Measurements from ENCODE around the gene SF3B1. TPM values are rescaled to one million over a fixed set of nuclear protein-coding genes. Genes with fewer than 3 reads are reported as not detected.
A peak's percentile ranks its signal among the peaks of the same experiment; 100 is the strongest.
"Not testable (repeated sequence)": the region's sequence is repeated elsewhere in the genome, so short reads cannot be mapped to it uniquely, and the experiment has no call there.

Gene SF3B1
- total and polyA plus RNA-seq, 2 of the 13 experiments (the other 11 are each of a cell fraction or from before 2014, with no cell fraction given) = 387 to 750 TPM

DNA sequence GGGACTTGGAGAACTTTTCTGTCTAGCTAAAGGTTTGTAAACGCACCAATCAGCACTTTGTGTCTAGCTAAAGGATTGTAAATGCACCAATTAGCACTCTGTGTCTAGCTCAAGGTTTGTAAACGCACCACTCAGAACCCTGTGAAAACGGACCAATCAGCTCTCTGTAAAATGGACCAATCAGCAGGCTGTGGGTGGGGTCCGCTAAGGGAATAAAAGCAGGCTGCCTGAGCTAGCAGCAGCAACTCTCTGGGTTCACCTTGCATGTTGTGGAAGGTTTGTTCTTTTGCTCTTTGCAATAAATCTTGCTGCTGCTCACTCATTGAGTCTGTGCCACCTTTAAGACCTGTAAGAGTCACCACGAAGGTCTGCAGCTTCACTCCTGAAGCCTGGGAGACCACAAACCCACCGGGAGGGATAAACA is 16.1 kb upstream of the SF3B1 start (continued):
- TF ChIP-seq, protein P1, sequence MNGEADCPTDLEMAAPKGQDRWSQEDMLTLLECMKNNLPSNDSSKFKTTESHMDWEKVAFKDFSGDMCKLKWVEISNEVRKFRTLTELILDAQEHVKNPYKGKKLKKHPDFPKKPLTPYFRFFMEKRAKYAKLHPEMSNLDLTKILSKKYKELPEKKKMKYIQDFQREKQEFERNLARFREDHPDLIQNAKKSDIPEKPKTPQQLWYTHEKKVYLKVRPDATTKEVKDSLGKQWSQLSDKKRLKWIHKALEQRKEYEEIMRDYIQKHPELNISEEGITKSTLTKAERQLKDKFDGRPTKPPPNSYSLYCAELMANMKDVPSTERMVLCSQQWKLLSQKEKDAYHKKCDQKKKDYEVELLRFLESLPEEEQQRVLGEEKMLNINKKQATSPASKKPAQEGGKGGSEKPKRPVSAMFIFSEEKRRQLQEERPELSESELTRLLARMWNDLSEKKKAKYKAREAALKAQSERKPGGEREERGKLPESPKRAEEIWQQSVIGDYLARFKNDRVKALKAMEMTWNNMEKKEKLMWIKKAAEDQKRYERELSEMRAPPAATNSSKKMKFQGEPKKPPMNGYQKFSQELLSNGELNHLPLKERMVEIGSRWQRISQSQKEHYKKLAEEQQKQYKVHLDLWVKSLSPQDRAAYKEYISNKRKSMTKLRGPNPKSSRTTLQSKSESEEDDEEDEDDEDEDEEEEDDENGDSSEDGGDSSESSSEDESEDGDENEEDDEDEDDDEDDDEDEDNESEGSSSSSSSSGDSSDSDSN (CRISPR knock-in tag; IDR thresholded peaks at IDR 0.05) = peak; percentile 30; the same call in 1 of the 2 replicates
- TF ChIP-seq MAFK (conservative IDR thresholded peaks at IDR 0.05 in 1 of 2, IDR thresholded peaks at IDR 0.05 in 1 of 2; ENCODE audit: low read length in 2 of 2) (peak; percentile 74 to 77), IRF2 (CRISPR knock-in tag; IDR thresholded peaks at IDR 0.05) (peak; percentile 49; the same call in 1 of the 2 replicates), REPIN1 (CRISPR knock-in tag; IDR thresholded peaks at IDR 0.05; ENCODE audit: borderline replicate concordance, low read depth) (0 out of 2 replicates have a peak, but pooled peaks have one; percentile 28), SP1 (CRISPR knock-in tag; IDR thresholded peaks at IDR 0.05) (peak; percentile 81), NFYB (CRISPR knock-in tag; IDR thresholded peaks at IDR 0.05) (peak; percentile 96), MEF2D (CRISPR knock-in tag; IDR thresholded peaks at IDR 0.05) (0 out of 2 replicates have a peak, but pooled peaks have one; percentile 19), BORCS8-MEF2B (CRISPR knock-in tag; IDR thresholded peaks at IDR 0.05) (peak; percentile 68), ZNF230 (CRISPR knock-in tag; IDR thresholded peaks at IDR 0.05) (0 out of 2 replicates have a peak, but pooled peaks have one; percentile 36), POLR2G (IDR thresholded peaks at IDR 0.05; ENCODE audit: low read depth, low read length) (peak; percentile 82), SALL1 (CRISPR knock-in tag; IDR thresholded peaks at IDR 0.05) (peak; percentile 37; the same call in 1 of the 2 replicates), ZMAT3 (CRISPR knock-in tag; conservative IDR thresholded peaks at IDR 0.05) (0 out of 2 replicates have a peak, but pooled peaks have one; percentile 64), FOXA1 (CRISPR knock-in tag; IDR thresholded peaks at IDR 0.05) (0 out of 2 replicates have a peak, but pooled peaks have one; percentile 4), NFYC (CRISPR knock-in tag; IDR thresholded peaks at IDR 0.05) (peak; percentile 92), KAT7 (CRISPR knock-in tag; IDR thresholded peaks at IDR 0.05; ENCODE audit: borderline replicate concordance) (peak; percentile 17; the same call in 1 of the 2 replicates), ZMYM2 (CRISPR knock-in tag; IDR thresholded peaks at IDR 0.05) (peak; percentile 90), ARID2 (CRISPR knock-in tag; IDR thresholded peaks at IDR 0.05; ENCODE audit: borderline replicate concordance) (peak; percentile 79; the same call in 1 of the 2 replicates), TEAD3 (CRISPR knock-in tag; optimal IDR thresholded peaks at IDR 0.05; ENCODE audit: borderline replicate concordance) (peak; percentile 8), POLR2A (IDR thresholded peaks at IDR 0.05; ENCODE audit: insufficient read depth in 1 of 2, low read depth in 2 of 2, low read length in 2 of 2) (peak; percentile 93 to 97), GABPB1 (CRISPR knock-in tag; IDR thresholded peaks at IDR 0.05) (peak; percentile 10; the same call in 1 of the 2 replicates), FOSL2 (CRISPR knock-in tag; IDR thresholded peaks at IDR 0.05) (0 out of 2 replicates have a peak, but pooled peaks have one; percentile 9), KDM2A (CRISPR knock-in tag; IDR thresholded peaks at IDR 0.05; ENCODE audit: borderline replicate concordance, low read depth) (peak; percentile 22; the same call in 1 of the 2 replicates)
- not testable (repeated sequence) for TF ChIP-seq SP1, FOXA1 (IDR thresholded peaks at IDR 0.05)
- TF ChIP-seq, protein P2, sequence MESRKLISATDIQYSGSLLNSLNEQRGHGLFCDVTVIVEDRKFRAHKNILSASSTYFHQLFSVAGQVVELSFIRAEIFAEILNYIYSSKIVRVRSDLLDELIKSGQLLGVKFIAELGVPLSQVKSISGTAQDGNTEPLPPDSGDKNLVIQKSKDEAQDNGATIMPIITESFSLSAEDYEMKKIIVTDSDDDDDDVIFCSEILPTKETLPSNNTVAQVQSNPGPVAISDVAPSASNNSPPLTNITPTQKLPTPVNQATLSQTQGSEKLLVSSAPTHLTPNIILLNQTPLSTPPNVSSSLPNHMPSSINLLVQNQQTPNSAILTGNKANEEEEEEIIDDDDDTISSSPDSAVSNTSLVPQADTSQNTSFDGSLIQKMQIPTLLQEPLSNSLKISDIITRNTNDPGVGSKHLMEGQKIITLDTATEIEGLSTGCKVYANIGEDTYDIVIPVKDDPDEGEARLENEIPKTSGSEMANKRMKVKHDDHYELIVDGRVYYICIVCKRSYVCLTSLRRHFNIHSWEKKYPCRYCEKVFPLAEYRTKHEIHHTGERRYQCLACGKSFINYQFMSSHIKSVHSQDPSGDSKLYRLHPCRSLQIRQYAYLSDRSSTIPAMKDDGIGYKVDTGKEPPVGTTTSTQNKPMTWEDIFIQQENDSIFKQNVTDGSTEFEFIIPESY (CRISPR knock-in tag; IDR thresholded peaks at IDR 0.05) = peak; percentile 87
- TF ChIP-seq, protein P3, sequence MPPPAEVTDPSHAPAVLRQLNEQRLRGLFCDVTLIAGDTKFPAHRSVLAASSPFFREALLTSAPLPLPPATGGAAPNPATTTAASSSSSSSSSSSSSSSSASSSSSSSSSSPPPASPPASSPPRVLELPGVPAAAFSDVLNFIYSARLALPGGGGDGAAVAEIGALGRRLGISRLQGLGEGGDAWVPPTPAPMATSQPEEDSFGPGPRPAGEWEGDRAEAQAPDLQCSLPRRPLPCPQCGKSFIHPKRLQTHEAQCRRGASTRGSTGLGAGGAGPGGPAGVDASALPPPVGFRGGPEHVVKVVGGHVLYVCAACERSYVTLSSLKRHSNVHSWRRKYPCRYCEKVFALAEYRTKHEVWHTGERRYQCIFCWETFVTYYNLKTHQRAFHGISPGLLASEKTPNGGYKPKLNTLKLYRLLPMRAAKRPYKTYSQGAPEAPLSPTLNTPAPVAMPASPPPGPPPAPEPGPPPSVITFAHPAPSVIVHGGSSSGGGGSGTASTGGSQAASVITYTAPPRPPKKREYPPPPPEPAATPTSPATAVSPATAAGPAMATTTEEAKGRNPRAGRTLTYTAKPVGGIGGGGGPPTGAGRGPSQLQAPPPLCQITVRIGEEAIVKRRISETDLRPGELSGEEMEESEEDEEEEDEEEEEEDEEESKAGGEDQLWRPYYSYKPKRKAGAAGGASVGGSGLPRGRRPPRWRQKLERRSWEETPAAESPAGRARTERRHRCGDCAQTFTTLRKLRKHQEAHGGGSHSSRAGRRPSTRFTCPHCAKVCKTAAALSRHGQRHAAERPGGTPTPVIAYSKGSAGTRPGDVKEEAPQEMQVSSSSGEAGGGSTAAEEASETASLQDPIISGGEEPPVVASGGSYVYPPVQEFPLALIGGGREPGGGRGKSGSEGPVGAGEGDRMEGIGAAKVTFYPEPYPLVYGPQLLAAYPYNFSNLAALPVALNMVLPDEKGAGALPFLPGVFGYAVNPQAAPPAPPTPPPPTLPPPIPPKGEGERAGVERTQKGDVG (CRISPR knock-in tag; IDR thresholded peaks at IDR 0.05; ENCODE audit: borderline replicate concordance) = peak; percentile 62; the same call in 1 of the 2 replicates
